Mesothelial cell of epicardium (in vitro differentiated cells): ENCODE data around the gene EXOC7. TPM values are rescaled to one million over a fixed set of nuclear protein-coding genes. Genes with fewer than 3 reads are reported as not detected.
A peak's percentile ranks its signal among the peaks of the same experiment; 100 is the strongest.

Source experiments
- DNase-seq, 2 experiments: peaks; one replicate each; pipeline ENCODE4 v3.0.0; 2021; ENCODE audit warnings: low spot score in 2 of 2; ENCODE audit not compliant: unreplicated experiment in 2 of 2
- H3K27ac Mint-ChIP-seq: 2 replicates; pipeline ENCODE4 v1.8.0; 2021; ENCODE audit warnings: mixed read lengths
- H3K27me3 Mint-ChIP-seq: 2 replicates; pipeline ENCODE4 v1.8.0; 2021; ENCODE audit warnings: low read depth, mixed read lengths
- H3K36me3 Mint-ChIP-seq: 2 replicates; pipeline ENCODE4 v1.8.0; 2021; ENCODE audit warnings: mixed read lengths
- H3K4me1 Mint-ChIP-seq: 2 replicates; pipeline ENCODE4 v1.8.0; 2021; ENCODE audit warnings: mixed read lengths
- H3K4me3 Mint-ChIP-seq: 2 replicates; pipeline ENCODE4 v1.8.0; 2021; ENCODE audit warnings: mild to moderate bottlenecking, moderate library complexity, mixed read lengths
- H3K9me3 Mint-ChIP-seq: 2 replicates; pipeline ENCODE4 v1.8.0; 2021; ENCODE audit warnings: mixed read lengths
- CTCF ChIP-seq: fragments of 200-600 bp; sonication (generic); IDR thresholded peaks from one replicate; pipeline ENCODE4 v1.5.0; 2021; ENCODE audit warnings: antibody characterized with exemption; ENCODE audit not compliant: unreplicated experiment
- total RNA-seq: library from RNA; stranded (reverse); gene quantifications from 3 replicates; pipeline ENCODE4 v1.2.1, GENCODE V29; 2021

EXOC7 gene
- total RNA-seq, 1 donor from 2014 or later: 261 TPM

GRCh38 chr17:76142585-76143041, 39.0 kb upstream of the EXOC7 start:
- Mint-ChIP-seq H3K4me1 (peaks cover 49% of the 10 kb centered on the region), H3K9me3 (no peaks in the 10 kb centered on the region), H3K36me3 (no peaks in the 10 kb centered on the region), H3K4me3 (peak overlapping the region; percentile 70), H3K27ac (peak overlapping the region; percentile 37), H3K27me3 (peaks cover 43% of the 10 kb centered on the region)
- no peak for DNase-seq
- no peak for TF ChIP-seq CTCF

GRCh38 chr17:76142039-76142584, 38.5 kb upstream of the EXOC7 start:
- peak overlapping the region; percentile 37 for H3K27ac Mint-ChIP-seq
- TF ChIP-seq CTCF: no peak
- DNase-seq: no peak
- peaks cover 46% of the 10 kb centered on the region for H3K27me3 Mint-ChIP-seq
- peak overlapping the region; percentile 70 for H3K4me3 Mint-ChIP-seq
- H3K9me3 Mint-ChIP-seq: no peaks in the 10 kb centered on the region
- H3K36me3 Mint-ChIP-seq: no peaks in the 10 kb centered on the region
- H3K4me1 Mint-ChIP-seq: peaks cover 47% of the 10 kb centered on the region

- H3K4me1 Mint-ChIP-seq: peaks cover 53% of the 10 kb centered on the region
- H3K36me3 Mint-ChIP-seq: no peaks in the 10 kb centered on the region
- peak within 1 kb of the TSS; percentile 70 for H3K4me3 Mint-ChIP-seq
- H3K27me3 Mint-ChIP-seq: peaks cover 53% of the 10 kb centered on the region
- no peaks in the 10 kb centered on the region for H3K9me3 Mint-ChIP-seq
- H3K27ac Mint-ChIP-seq: peak within 1 kb of the TSS; percentile 81
- peak; percentile 82 to 93 for DNase-seq
- TF ChIP-seq CTCF: no peak
Measured at GRCh38 chr17:76141212-76142038, 37.8 kb upstream of the EXOC7 start, which contains the start of gene FOXJ1. Gene FOXJ1 (minus strand): TSS chr17:76141245. CDS start chr17:76140395, 850 bp downstream.

- Mint-ChIP-seq H3K27ac (no peak overlapping the region), H3K36me3 (no peaks in the 10 kb centered on the region), H3K4me3 (peak overlapping the region; percentile 55), H3K27me3 (peaks cover 58% of the 10 kb centered on the region), H3K4me1 (peaks cover 54% of the 10 kb centered on the region), H3K9me3 (no peaks in the 10 kb centered on the region)
- no peak for DNase-seq
- no peak for TF ChIP-seq CTCF
Measured at GRCh38 chr17:76140661-76141211, 37.1 kb upstream of the EXOC7 start.

GRCh38 chr17:76139801-76140660, 36.4 kb upstream of the EXOC7 start:
- DNase-seq: no peak
- Mint-ChIP-seq H3K9me3 (no peaks in the 10 kb centered on the region), H3K27me3 (peaks cover 64% of the 10 kb centered on the region), H3K27ac (peak overlapping the region; percentile 43), H3K36me3 (no peaks in the 10 kb centered on the region), H3K4me3 (peak overlapping the region; percentile 55), H3K4me1 (peaks cover 60% of the 10 kb centered on the region)
- no peak for TF ChIP-seq CTCF
